ENCODE measurements around the gene CDKL4.
"Not testable (repeated sequence)": the region's sequence is repeated elsewhere in the genome, so short reads cannot be mapped to it uniquely, and the experiment has no call there.

CDKL4 gene

DNA sequence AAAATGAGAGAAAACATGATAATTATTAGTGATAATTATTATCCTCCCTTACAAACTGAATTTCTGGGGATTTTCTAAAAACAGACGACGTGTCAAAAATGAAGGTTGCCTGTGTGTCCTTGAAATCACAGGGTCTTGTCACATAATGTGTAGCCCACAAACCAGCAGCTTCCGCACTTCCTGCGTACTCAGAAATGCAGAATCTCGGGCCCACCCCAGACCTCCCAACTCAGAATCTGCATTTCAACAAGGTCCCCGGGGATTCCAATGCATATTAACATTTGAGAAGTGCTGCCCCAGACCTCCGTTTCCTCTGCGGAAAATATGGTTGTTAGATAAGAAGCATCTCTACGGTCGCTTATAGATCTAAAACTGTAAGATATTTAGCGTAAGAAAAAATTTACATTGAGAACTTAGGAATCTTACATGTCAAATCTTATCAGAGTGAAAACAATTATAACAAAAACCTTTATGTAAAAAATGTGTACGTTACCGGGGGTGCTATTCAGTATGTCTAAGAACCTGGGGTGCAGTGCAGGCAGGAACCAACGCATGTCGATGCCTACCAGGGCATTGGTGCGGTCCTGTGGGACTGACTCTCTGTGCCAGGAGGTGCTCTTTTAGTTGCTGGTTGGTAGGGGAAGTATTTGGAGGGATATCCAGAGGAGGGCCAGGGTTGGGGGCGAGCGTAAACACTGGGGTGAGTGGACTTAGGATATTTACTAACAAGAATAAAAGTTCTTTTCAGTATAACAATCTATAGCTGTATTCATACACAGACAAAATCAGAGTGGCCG is 15.2 kb downstream of the CDKL4 start:
- DNase-seq: no peak

DNA sequence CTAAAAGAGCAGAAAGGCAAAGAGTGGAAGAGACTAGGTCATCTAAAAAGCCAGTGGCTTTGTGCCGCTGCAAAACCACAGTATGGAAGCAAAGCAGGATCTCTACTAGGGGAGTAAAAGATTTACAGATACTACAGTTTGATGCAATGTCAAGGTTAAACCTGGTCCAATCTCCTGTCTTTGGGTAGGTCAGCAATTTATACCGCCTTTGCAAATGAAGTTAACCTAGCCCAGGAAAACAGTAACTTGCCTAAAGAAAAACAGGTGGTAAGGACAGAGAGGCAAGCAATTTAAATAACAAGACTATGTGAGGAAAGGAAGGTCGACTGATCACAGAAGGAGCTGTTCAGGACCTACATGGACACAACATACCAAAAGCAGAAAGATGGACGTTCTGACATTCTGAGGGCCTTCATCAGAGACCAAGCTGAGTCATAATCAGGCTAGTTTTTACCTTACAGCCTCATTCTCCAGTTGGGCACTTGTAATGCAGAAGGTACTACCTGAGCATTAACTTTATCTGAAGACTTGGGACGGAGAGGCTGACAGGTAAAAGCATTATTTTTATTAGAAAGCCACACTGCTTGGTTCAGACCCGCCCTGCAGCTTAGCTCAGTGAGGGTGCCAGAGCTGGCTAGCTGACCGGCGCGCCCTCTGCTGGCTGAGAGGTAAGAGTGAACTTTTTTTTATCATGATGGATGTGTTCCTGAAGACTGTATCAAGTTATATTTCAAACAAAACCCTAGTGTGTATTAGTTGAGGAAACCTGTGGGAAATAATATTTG is 15.9 kb downstream of the CDKL4 start:
- peak; percentile 37 for DNase-seq

DNA sequence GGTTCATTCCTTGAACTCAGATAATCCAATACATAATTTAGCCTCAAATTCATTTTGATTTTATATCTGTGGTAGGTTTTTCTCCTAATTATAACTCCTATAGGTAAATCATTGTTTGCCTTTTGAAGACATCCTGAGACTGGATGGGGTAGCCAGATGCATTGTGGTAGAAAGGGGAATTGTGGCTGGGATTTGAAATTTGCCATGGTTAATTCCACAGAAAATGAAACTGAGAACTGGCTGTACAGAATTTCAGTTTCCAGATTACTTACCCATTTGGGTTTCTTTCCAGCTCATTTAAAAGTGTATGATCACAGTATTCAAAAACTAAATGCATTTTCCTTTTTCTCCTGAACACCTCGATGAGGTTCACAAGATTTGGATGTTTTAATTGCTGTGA is 18.2 kb downstream of the CDKL4 start:
- DNase-seq: no peak

DNA sequence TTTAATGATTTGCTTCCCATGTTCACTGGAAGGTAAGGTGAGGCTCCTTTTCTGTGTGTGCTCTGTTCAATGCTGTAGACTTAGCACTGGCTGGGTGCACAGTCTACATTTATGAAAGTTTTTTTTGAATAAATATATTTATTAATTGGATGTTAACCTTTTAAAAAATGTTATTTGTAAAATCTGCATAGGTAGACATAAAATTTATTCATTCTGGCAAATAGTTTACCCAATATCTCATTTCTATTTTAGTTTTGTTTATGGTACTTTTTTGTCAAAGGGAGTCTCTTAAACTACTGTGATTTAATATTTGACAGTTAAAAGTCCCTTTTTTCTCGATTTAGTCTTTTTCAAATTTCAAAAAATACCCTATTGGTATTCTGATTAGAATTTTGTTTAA is 19.9 kb downstream of the CDKL4 start:
- no peak for DNase-seq

DNA sequence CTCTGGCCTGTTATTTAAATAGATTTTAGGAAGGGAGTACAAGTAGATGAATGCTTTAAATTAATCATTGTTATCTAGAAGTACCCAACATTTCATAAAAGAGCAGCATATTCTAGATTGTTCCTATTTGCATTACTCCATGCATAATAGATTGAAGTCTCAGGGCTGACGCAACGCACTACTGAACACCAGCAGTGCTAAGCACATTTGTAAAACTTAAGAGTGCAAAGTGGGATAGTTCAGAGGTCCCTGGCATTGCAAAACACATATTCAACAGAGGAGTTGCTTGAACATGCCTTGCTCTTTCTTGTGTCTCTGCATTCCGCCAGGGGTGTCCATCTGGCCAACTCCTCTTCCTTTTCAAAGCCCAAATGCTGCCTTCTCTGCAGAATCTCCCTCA is 22.3 kb downstream of the CDKL4 start:
- no peak for DNase-seq

DNA sequence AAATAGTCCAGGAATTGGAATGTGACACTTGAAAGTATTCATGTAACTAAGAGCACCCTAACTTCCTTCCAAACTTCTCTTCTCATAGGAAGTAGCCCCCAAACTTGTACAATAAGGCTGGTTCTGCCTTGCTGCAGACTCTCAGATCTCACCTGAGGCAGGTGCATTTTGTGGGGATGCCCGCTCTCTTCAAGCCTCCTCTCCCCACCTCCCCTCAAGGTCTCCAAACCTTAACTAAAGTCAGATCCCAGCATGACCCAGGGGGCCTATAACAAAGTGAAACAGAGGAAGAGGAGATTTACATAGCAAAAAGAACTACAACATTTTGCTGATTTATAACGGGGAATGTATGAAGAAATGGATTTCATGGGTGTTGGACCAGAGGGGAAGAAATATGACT is 23.6 kb downstream of the CDKL4 start:
- no peak for DNase-seq

DNA sequence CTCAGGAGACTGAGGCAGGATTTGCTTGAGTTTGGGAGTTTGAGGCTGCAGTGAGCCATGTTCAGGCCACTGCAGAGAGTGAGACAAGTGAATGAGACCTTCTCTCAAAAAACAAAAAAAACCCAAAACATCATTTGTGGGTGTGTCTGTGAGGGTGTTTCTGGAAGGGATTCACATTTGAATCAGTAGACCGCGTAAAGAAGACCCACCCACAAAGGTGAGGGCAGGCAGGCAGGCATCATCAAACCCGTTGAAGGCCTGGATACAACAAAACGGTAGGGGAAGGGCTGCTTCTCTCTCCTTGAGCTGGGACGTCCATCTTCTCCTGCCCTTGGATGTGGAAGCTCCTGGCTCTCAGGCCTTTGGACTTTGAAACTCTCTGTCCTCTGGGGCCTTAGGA is 25.4 kb downstream of the CDKL4 start:
- DNase-seq: no peak

DNA sequence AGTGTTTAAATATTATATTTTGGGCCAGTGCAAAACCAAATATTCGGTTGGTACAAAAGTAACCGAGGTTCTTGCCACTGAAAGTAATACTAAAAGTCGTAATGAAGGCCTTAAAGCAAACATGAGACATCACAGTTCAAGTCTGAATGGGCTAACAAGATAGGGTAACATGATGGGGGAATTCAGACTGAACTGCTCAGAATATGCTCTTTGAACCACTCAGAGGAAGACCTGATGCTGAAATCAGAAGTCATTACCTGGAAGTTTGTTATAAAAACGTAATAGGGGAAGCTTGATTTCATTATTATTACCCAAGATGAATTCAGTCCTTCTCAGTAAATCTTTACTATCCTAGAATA is 26.6 kb downstream of the CDKL4 start:
- DNase-seq: no peak

DNA sequence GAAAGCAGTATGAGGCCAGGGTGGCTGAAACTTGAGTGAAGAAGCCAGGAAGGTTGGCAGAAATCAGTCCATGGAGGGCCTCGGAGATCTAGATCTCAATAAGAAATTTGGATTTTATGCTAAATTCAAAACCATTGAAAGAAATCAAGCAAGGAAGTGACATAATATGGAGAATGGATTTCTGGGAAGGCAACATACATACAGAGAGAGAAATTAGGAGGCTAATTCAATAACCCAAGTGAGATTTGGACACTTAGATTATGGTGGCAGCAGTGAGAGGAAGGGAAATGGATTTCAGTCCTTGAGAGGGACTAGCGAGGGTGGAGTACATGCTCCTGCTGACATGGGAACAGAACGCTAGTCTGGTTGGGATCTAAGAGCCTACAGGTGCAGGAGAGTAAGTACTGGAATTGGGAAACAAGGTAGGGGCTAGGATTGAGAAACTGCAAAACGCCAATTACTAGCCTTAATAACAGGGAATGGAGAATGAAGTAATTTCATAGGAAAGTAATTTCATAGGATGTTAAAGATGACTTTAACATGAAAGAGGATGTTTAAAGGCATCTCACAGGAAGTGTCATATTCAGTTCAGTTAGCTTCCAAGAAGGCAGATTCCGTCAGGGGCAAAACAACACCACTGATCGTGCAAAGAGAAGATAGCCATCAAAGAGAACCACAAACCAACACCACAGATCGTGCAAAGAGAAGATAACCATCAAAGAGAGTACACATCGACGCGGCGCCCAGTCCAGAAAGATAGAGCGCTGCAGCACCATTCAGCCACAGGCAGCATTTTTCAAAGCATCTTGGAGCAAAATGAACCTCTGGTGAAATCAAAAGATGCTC is 27.2 kb downstream of the CDKL4 start:
- no peak for DNase-seq

DNA sequence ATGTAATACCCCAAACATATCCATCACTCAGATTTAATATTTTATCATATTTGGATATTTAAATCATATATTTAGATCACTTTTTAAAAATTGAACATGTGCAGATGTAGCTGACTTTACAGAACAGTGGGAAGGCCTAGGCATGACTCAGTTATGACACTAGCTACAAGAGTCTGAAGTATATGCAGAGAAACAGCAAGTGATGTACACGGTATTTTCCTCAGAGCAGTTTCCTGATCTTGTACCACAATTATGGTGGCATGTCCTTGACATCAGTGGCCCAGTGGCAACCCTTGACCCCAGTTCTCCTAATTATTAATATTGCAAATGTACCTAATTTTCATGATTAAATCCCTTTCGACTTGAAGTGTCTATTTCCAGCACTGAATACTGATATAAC is 28.2 kb downstream of the CDKL4 start:
- DNase-seq: no peak

DNA sequence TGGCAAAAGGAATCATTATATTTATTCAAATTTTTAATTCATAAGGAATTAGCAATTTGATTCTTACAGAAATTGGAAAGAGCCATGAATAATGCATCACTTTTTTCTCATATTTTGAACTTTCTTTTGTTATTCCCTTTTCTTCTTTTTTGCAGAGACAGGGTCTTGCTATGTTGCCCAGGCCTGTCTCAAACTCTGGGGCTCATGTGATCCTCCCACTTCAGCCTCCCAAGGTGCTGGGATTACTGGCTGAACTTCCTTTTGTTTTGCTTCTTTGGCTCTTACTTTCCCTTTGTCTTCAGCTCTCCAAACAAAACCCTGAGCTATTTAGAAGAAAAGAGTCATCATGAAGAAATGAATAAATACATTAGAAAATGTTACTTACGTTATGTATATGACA is 30.8 kb downstream of the CDKL4 start:
- no peak for DNase-seq

DNA sequence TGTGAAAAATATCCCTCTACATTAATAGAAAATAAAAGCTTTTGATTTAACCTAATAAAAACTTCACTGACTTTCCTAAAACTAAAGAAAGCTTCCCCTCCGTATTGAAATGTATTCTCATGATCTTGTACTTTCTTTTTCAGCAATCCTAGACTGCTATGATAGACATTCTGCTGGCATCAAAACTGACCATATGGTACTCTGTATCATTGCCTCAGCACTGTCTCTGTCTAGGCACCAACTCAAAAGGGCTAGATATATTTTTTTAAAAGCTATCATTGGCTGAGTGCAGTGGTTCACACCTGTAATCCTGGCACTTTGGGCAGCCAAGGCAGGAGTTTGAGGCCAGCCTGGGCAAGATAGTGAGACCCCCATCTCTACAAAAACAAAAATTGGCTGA is 32.9 kb downstream of the CDKL4 start:
- no peak for DNase-seq

DNA sequence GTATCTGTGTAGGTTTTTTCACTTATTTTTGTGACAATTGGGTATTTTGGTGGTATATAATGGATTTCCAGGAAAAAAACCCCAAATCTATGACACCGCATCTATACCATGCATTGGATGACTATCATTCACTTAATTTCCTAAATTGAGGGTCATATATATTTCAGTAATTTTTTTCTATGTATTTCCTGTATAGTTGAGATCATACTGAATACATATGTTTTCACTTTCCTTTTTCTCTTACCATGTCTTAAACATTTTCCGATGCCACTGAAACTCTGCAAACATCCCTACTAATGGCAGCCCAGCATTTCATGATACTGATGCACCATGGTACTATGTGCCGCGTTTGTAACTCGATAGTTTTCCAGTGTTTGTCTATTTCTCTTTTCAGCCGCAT is 40.4 kb downstream of the CDKL4 start:
- no peak for DNase-seq

DNA sequence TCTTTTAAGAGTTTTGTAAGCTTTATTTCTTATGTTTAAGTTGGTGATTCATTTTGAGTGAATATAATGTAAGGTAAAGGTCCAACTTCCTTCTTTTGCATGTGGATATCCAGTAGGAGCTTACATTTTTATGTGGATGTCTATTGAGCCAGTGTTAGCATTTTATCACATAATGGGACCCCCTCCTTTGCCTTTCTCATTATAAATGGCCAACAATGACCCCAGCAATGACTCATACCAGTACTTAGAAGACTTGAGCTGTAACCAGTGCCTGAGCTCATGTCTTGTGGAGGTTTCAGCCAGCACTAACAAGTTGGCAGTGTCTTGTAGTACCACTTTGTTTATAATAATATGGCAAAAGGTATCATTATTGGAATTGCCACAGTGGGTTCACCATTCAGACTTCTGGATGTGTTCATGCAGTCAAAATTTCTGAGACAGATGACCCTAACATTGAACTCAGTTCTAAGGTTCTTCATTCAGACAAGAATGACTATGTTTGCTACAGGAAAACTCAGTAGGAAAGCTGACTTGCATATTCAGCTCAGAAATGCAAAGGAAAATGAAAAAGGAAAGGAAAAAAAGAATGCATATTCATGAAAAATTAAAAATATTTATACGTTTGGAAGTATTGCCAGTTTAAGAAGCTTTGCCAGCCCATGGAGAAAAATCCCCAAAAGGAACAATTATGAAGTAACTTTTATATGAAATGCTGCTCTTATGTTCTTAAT is 41.0 kb downstream of the CDKL4 start:
- DNase-seq: no peak

DNA sequence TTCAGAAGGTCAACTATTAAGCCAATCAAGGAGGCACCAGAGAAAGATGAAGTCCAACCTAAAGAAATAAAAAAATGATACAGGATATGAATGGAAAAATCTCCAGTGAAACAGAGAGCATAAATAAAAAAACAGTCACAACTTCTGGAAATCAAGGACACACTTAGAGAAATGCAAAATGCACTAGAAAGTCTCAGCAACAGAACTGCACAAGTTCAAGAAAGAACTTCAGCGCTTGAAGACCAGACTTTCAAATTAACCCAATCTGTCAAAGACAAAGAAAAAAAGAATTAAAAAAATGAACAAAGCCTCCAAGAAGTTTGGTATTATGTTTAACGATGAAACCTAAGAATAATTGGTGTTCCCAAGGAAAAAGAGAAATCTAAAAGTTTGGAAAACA is 46.8 kb downstream of the CDKL4 start:
- not testable (repeated sequence) for DNase-seq

DNA sequence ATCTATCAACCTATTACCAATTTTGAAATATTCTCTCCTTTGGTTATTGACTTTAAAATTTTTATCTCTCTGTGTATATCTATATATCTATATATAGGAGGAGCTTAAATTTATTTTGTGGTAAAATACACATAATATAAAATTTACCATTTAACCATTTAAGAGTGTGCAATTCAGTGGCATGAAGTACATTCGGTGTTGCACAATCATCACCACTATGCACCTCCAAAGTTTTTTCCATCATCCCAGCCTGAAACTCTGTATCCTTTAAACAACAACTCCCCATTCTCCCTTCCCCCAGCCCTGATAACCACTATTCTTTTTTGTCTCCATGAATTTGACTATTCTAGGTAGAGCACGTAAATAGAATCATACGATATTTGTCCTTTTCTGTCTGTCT is 49.1 kb downstream of the CDKL4 start:
- no peak for DNase-seq

DNA sequence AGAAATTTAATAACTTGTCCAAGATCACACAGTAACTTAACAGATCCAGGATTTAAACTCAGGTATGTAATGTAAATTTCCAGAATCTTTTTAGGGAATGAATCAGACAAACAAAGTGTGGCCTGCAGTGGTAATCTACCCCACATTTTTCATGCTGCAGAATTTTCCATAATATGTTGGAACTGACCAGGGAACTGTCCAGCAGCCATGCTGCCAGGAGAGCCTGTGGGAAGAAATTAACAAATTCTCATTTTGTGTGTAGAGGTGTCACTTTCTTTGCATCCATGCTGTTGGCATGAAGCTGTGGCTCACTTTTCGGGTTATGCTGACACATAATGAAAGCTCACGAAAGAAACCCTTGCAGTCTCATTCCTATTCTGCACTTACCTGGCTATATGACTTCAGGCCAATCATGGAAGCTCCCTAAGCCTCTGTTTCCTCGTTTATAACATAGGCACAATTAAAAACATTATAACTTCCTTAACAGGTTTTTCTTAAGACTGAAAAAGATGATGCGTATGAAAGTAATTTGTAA is 54.7 kb downstream of the CDKL4 start:
- no peak for DNase-seq

DNA sequence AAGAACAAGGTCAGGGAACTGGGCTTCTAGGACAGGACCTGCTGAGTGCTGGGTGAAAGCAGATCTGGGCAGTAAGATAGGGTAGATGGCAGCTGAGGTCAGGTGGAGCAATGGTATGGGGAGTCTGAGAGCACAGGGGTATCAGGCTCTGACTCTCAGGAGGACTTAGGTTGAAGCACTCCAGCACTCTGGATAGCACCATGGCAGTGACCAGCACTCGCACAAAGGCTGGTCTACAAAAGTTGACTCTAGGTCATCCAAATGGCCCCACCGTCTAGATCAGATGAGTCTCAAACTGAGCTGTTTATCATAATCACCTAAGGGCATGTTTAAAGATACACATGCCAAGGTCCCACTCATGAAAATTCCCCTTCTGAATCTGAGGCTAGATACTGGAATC is 60.1 kb downstream of the CDKL4 start:
- DNase-seq: no peak

DNA sequence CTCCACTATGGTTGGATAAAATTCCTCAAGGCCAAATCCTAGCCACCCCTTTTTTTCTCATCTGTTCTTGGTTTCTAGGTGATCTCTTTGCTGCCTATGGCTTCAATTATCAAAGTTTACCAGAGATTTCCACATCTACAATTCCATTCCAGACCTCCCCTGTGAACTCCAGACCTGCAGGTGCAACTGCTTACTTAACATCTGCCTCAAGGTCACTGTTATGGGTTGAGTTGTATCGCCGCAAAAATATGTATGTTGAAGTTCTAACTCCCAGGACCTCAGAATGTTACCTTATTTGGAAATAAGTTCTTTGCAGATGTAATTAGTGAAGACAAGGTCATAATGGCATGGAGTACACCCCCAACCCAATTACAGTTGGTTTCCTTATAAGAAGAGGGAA is 62.5 kb downstream of the CDKL4 start:
- DNase-seq: no peak

DNA sequence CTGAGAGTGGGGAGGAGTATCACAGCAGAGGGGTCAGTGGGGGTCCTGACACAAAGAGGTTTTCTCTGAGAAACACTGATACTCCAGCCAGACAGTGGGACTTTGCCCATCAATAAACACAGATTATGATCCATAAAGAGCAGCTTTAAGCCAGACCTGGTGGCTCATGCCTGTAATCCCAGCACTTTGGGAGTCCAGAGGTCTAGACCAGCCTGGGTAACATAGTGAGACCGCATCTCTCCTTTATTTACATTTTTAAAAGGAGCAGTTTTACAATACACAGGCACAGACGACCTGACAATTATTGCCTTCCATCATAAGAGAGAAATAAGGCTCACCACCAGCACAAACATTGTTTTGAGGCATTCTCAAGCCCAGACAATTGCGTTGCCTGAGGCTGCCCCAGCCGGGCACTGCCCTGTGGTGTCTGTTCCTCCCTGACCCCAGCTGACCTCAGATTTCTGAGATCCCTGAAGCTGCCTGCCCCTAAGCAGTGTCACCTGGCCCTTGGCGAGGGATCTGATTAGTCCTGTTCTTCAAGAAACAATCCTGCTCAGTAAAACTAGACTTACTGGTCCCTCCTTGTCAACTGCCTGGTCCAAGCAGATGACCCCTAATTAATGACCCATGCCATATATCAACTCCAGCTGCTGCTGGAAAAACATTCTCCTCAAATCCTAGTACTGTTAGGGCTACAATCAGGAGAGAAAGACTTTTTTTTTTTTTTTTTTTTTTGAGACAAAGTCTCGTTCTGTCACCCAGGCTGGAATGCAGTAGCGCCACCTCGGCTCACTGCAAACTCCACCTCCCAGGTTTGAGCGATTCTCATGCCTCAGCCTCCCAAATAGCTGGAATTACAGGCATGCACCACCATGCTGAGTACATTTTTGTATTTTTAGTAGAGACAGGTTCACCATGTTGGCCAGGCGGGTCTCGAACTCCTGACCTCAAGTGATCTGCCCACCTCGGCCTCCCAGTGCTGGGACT is 63.5 kb downstream of the CDKL4 start:
- no peak for DNase-seq

DNA sequence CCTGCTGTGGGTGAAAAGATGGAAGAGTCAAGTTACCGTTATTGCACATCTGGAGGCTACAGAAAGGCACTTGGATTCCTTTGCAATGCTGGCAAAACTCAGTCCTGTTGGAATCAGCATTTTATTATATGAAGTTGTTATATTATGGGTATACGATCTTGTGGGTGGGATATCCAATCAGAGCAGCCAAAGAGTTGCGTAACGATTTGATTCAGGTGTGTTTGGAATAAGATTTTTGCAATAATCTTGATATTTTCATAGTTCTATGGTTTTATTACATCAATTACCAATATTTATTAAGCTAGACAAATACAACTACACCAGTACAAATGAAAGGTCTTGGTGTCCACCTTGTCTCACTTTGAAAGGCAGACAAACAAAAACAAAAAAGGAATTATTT is 65.0 kb downstream of the CDKL4 start:
- no peak for DNase-seq

Data from DMS153 (cell line).